ENCODE data around the gene RASSF10. TPM values are rescaled to one million over a fixed set of nuclear protein-coding genes. Genes with fewer than 3 reads are reported as not detected.
A peak's percentile ranks its signal among the peaks of the same experiment; 100 is the strongest.
"Not testable (repeated sequence)": the region's sequence is repeated elsewhere in the genome, so short reads cannot be mapped to it uniquely, and the experiment has no call there.

RASSF10 gene
- total RNA-seq, 1 experiment from 2014 or later = not detected

GRCh38 chr11:13023423-13023822 is 14.3 kb downstream of the RASSF10 start:
- no peak for DNase-seq (ENCODE audit: low read depth)

GRCh38 chr11:13026722-13027121 is 17.6 kb downstream of the RASSF10 start:
- DNase-seq (ENCODE audit: low read depth) = no peak

GRCh38 chr11:13028322-13028721 is 19.2 kb downstream of the RASSF10 start:
- DNase-seq (ENCODE audit: low read depth) = no peak

GRCh38 chr11:13029872-13030271 is 20.8 kb downstream of the RASSF10 start:
- DNase-seq (ENCODE audit: low read depth) = no peak

- DNase-seq (ENCODE audit: low read depth) = no peak
Observed at GRCh38 chr11:13030857-13031256, 21.7 kb downstream of the RASSF10 start.

GRCh38 chr11:13031349-13031748 is 22.2 kb downstream of the RASSF10 start:
- DNase-seq (ENCODE audit: low read depth) = no peak

GRCh38 chr11:13033760-13034533 is 24.8 kb downstream of the RASSF10 start:
- no peak for DNase-seq (ENCODE audit: low read depth)

GRCh38 chr11:13035711-13036110 is 26.6 kb downstream of the RASSF10 start:
- no peak for DNase-seq (ENCODE audit: low read depth)

GRCh38 chr11:13036235-13036634 is 27.1 kb downstream of the RASSF10 start:
- no peak for DNase-seq (ENCODE audit: low read depth)

GRCh38 chr11:13038366-13038765 is 29.2 kb downstream of the RASSF10 start:
- DNase-seq (ENCODE audit: low read depth) = peak; percentile 6

- no peak for DNase-seq (ENCODE audit: low read depth)
Observed at GRCh38 chr11:13039126-13039525, 30.0 kb downstream of the RASSF10 start.

GRCh38 chr11:13040969-13041561 is 31.9 kb downstream of the RASSF10 start:
- peak; percentile 56 for DNase-seq (ENCODE audit: low read depth)

GRCh38 chr11:13042873-13043342 is 33.8 kb downstream of the RASSF10 start:
- DNase-seq (ENCODE audit: low read depth) = no peak

GRCh38 chr11:13043912-13044628 is 35.0 kb downstream of the RASSF10 start:
- no peak for DNase-seq (ENCODE audit: low read depth)

GRCh38 chr11:13045089-13045488 is 36.0 kb downstream of the RASSF10 start:
- DNase-seq (ENCODE audit: low read depth) = not testable (repeated sequence)

- no peak for DNase-seq (ENCODE audit: low read depth)
Observed at GRCh38 chr11:13045734-13046133, 36.6 kb downstream of the RASSF10 start.

GRCh38 chr11:13046637-13047570 is 37.8 kb downstream of the RASSF10 start:
- DNase-seq (ENCODE audit: low read depth) = no peak

- no peak for DNase-seq (ENCODE audit: low read depth)
Observed at GRCh38 chr11:13047884-13048283, 38.8 kb downstream of the RASSF10 start.

GRCh38 chr11:13051257-13051656 is 42.1 kb downstream of the RASSF10 start:
- peak; percentile 7 for DNase-seq (ENCODE audit: low read depth)

- no peak for DNase-seq (ENCODE audit: low read depth)
Observed at GRCh38 chr11:13052130-13052571, 43.0 kb downstream of the RASSF10 start.

- no peak for DNase-seq (ENCODE audit: low read depth)
Observed at GRCh38 chr11:13053255-13053917, 44.3 kb downstream of the RASSF10 start.

All from LHCN-M2 (cell line).